IPS-NIHi7 (cell line): Measurements from ENCODE around the gene PLEKHA8.

ENCODE experiments used
- DNase-seq: peaks from one replicate; pipeline ENCODE4 v3.0.0; 2012; ENCODE audit warnings: mixed read lengths; ENCODE audit errors: extremely low spot score

The PLEKHA8 gene

GRCh38 chr7:30145426-30145970 is 117.3 kb downstream of the PLEKHA8 start:
- no peak for DNase-seq

GRCh38 chr7:30146127-30146612 is 118.0 kb downstream of the PLEKHA8 start:
- peak; percentile 47 for DNase-seq

GRCh38 chr7:30147223-30147622 is 119.0 kb downstream of the PLEKHA8 start:
- no peak for DNase-seq

GRCh38 chr7:30147785-30148184 is 119.6 kb downstream of the PLEKHA8 start:
- DNase-seq, result no peak

GRCh38 chr7:30148426-30148825 is 120.2 kb downstream of the PLEKHA8 start:
- no peak for DNase-seq

GRCh38 chr7:30148951-30149459 is 120.8 kb downstream of the PLEKHA8 start:
- DNase-seq, result no peak

GRCh38 chr7:30149640-30150272 is 121.5 kb downstream of the PLEKHA8 start:
- no peak for DNase-seq

GRCh38 chr7:30150711-30151110 is 122.5 kb downstream of the PLEKHA8 start:
- no peak for DNase-seq

GRCh38 chr7:30154111-30154587 is 125.9 kb downstream of the PLEKHA8 start:
- DNase-seq, result no peak

- no peak for DNase-seq
These were observed 127.3 kb downstream of the PLEKHA8 start for GRCh38 chr7:30155481-30155880.

- no peak for DNase-seq
These were observed 129.0 kb downstream of the PLEKHA8 start for GRCh38 chr7:30157204-30157603.

GRCh38 chr7:30159163-30159562 is 131.0 kb downstream of the PLEKHA8 start:
- DNase-seq, result no peak

- no peak for DNase-seq
These were observed 131.5 kb downstream of the PLEKHA8 start for GRCh38 chr7:30159698-30160143.

- DNase-seq, result no peak
These were observed 132.1 kb downstream of the PLEKHA8 start for GRCh38 chr7:30160329-30160728.

GRCh38 chr7:30162133-30162532 is 133.9 kb downstream of the PLEKHA8 start:
- no peak for DNase-seq

GRCh38 chr7:30162622-30163124 is 134.5 kb downstream of the PLEKHA8 start:
- no peak for DNase-seq

- no peak for DNase-seq
These were observed 135.2 kb downstream of the PLEKHA8 start for GRCh38 chr7:30163231-30163894.

- peak; percentile 73 for DNase-seq
These were observed 136.4 kb downstream of the PLEKHA8 start for GRCh38 chr7:30164567-30164966.

GRCh38 chr7:30165590-30165989 is 137.4 kb downstream of the PLEKHA8 start:
- no peak for DNase-seq

GRCh38 chr7:30166155-30166840 is 138.1 kb downstream of the PLEKHA8 start:
- no peak for DNase-seq

- DNase-seq, result no peak
These were observed 138.6 kb downstream of the PLEKHA8 start for GRCh38 chr7:30166841-30167235.

GRCh38 chr7:30167901-30168300 is 139.7 kb downstream of the PLEKHA8 start:
- no peak for DNase-seq
